ENCODE data around the gene PLEKHH2. TPM values are rescaled to one million over a fixed set of nuclear protein-coding genes. Genes with fewer than 3 reads are reported as not detected.

PLEKHH2 gene
- total RNA-seq, 4 donors from 2014 or later = 47.1 to 124 (median 74.8) TPM

DNA sequence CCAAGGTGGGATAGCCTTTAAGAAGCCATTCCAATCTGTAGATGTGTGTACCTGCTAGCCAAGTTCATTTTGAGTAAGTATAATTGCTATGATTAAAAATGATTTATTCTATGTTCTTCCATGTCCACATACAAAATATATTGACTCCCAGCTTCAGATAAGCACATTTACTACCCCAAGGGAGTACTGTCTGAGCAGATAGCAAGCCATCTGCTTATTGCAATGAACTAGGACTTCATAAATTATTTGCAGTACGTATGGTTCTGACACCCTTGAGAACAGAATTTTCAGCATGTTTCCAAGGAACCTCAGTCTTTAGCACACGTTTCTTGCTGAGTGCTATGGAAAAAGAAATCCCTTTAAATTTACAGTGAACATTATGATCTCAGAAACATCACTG, 173.4 kb downstream of the PLEKHH2 start:
- intact Hi-C loops (cut with DNase I; ENCODE audit: low total_unique reads) = no loop called here
- H3K27ac ChIP-seq = peak overlapping the region in 1 of 2 donors; percentile 31

DNA sequence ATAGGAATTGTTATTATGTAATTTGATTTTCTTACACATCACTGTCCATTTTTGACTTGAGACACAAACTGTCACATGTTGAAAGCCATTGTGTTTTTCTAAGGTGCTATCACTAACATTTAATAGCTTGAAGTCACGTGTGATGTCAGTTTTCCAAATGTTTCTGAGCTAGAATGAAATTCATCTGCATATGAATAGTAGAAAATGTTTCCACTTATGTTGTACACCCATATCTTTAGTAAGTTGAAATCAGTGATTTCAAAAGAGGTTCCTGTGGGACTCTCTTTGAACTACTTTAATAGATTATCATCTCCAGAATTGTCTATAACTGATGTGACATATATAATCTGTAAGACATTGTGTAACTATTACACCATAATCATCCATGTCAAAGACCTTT, 173.8 kb downstream of the PLEKHH2 start:
- TF ChIP-seq CTCF (IDR thresholded peaks at IDR 0.05) (no peak), POLR2A (IDR thresholded peaks at IDR 0.05) (no peak)
- no peaks in the 10 kb centered on the region for H3K27me3 ChIP-seq
- intact Hi-C loops (cut with DNase I; ENCODE audit: low total_unique reads) = no loop called here
- H3K4me1 ChIP-seq = no peaks in the 10 kb centered on the region
- H3K36me3 ChIP-seq = no peaks in the 10 kb centered on the region
- H3K4me3 ChIP-seq = no peak overlapping the region
- no peaks in the 10 kb centered on the region for H3K9me3 ChIP-seq
- H3K27ac ChIP-seq = peak overlapping the region in 1 of 2 donors; percentile 31
- DNase-seq = no peak

More for the DNA sequence above, 173.4 kb downstream of the PLEKHH2 start:
- Histone ChIP-seq H3K4me1 (no peaks in the 10 kb centered on the region), H3K27me3 (no peaks in the 10 kb centered on the region), H3K4me3 (no peak overlapping the region), H3K36me3 (no peaks in the 10 kb centered on the region), H3K9me3 (no peaks in the 10 kb centered on the region)
- no peak for TF ChIP-seq CTCF (IDR thresholded peaks at IDR 0.05)
- TF ChIP-seq POLR2A (IDR thresholded peaks at IDR 0.05) = no peak
- no peak for DNase-seq

GRCh38 chr2:43812006-43812405, 174.9 kb downstream of the PLEKHH2 start:
- Histone ChIP-seq H3K27me3 (no peaks in the 10 kb centered on the region), H3K27ac (no peak overlapping the region), H3K4me3 (no peak overlapping the region), H3K36me3 (no peaks in the 10 kb centered on the region), H3K4me1 (no peaks in the 10 kb centered on the region), H3K9me3 (no peaks in the 10 kb centered on the region)
- DNase-seq = no peak
- no peak for TF ChIP-seq CTCF (IDR thresholded peaks at IDR 0.05)
- TF ChIP-seq POLR2A (IDR thresholded peaks at IDR 0.05) = no peak
- intact Hi-C loops (cut with DNase I; ENCODE audit: low total_unique reads) = no loop called here

DNA sequence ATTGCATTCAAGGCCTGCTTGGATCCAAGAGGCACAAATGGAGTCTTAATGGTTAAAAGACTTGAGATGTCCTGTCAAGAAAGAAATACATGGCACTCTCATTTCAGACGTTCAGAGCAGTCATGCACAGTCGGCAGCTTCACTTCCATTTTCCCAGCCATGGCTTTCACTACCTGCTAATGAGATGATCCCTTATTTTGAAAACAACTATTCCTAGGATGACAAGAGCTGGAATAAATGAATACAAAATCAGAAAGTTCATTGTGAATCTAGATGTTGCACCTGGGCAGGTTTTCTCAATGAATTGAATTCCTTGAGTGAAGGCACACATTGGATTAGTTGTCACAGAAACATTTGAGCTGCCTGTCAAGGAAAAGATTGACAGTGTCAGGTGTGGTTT, 175.9 kb downstream of the PLEKHH2 start:
- no peak for TF ChIP-seq CTCF (IDR thresholded peaks at IDR 0.05)
- TF ChIP-seq POLR2A (IDR thresholded peaks at IDR 0.05) = no peak
- Histone ChIP-seq H3K9me3 (no peaks in the 10 kb centered on the region), H3K27ac (no peak overlapping the region), H3K36me3 (no peaks in the 10 kb centered on the region), H3K27me3 (no peaks in the 10 kb centered on the region), H3K4me1 (no peaks in the 10 kb centered on the region), H3K4me3 (no peak overlapping the region)
- intact Hi-C loops (cut with DNase I; ENCODE audit: low total_unique reads) = no loop called here
- DNase-seq = no peak

DNA sequence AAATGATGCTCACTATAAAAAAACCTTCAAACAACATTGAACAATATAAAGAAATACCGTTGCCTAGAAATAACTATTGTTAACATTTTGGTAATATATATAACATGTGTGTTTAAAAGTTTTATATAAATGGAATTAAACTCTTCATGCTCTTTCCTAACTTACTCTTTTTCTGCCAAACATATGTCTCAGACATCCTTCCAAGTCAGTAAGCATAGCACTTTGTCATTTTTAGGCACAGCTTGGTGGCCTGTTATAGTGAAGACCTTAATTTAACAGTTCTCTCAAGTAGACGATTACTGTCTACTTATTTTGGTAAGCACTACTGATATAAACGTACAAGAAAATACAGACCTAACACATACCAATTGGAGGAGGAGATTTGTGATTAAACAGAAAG, 177.7 kb downstream of the PLEKHH2 start:
- H3K9me3 ChIP-seq = no peaks in the 10 kb centered on the region
- H3K27ac ChIP-seq = no peak overlapping the region
- no peaks in the 10 kb centered on the region for H3K27me3 ChIP-seq
- H3K36me3 ChIP-seq = no peaks in the 10 kb centered on the region
- TF ChIP-seq POLR2A (IDR thresholded peaks at IDR 0.05) (no peak), CTCF (IDR thresholded peaks at IDR 0.05) (no peak)
- no peak overlapping the region for H3K4me3 ChIP-seq
- intact Hi-C loops (cut with DNase I; ENCODE audit: low total_unique reads) = no loop called here
- no peaks in the 10 kb centered on the region for H3K4me1 ChIP-seq
- no peak for DNase-seq

Small RNA genes lying within 50 kb of the gene (small RNA-seq; reads per million reads assigned to genes)
- not detected for gene RF00019
- not detected for gene RN7SKP66

Other genes with a start within 250 kb of the PLEKHH2 start
- 10 to 100 TPM; 31.2 to 68.8 (median 54.9) TPM for gene THADA, start 41.2 kb upstream of the PLEKHH2 start, total RNA-seq
- 1 to 10 TPM in 3 of 4 donors, not detected in 1; 1.5 to 3.7 (median 3.7) TPM for gene C1GALT1C1L, start 39.2 kb downstream of the PLEKHH2 start, total RNA-seq
- 10 to 100 TPM; 27.0 to 83.8 (median 62.4) TPM for gene DYNC2LI1, start 136.8 kb downstream of the PLEKHH2 start, total RNA-seq
- not detected for gene ABCG5, start 201.6 kb downstream of the PLEKHH2 start, total RNA-seq
- gene ABCG8, start 201.7 kb downstream of the PLEKHH2 start, total RNA-seq = under 1 TPM in 1 of 4 donors, not detected in 3; 0.09 TPM